HepG2 (cell line): ENCODE measurements around the gene ESR1. TPM values are rescaled to one million over a fixed set of nuclear protein-coding genes. Genes with fewer than 3 reads are reported as not detected.
A peak's percentile ranks its signal among the peaks of the same experiment; 100 is the strongest.

ENCODE experiments used
- ATAC-seq: fragments of 200-7000 bp; cut with Tn5 transposase; 3 replicates; pipeline ENCODE4 v1.9.1; 2020; ENCODE audit warnings: mild to moderate bottlenecking, moderate library complexity
- BruUV-seq: library from RNA; stranded (reverse); fragments of 400-500 nt; replicated peaks from 2 replicates; lab custom pipeline; 2021; lab: Mats Ljungman, UMichigan
- CTCF ChIA-PET: fragments of 300-600 bp; formaldehyde crosslinking; extraction: SDS; loops from one replicate; lab custom pipeline; 2021; ENCODE audit warnings: low total read pairs, inconsistent platforms, low intra/inter-chr PET ratio; lab: Yijun Ruan, JAX
- POLR2A ChIA-PET: fragments of 350-600 bp; sonication (Branson Sonifier 250); formaldehyde crosslinking; loops from one replicate; lab custom pipeline; 2020; ENCODE audit warnings: antibody characterized with exemption, inconsistent platforms; lab: Yijun Ruan, JAX
- DNase-seq: peaks from one replicate; pipeline ENCODE4 v3.0.0-alpha.2; 2015; ENCODE audit warnings: low spot score
- FAIRE-seq: peaks from 3 replicates; lab custom pipeline; 2011; peaks lifted over from hg19 to GRCh38; lab: Jason Lieb, UNC
- H2AFZ ChIP-seq: one replicate; pipeline ENCODE4 v1.6.1; 2011; ENCODE audit warnings: low read length, inconsistent platforms
- H3K27ac ChIP-seq: fragments of 300-600 bp; 3 replicates; pipeline ENCODE4 v1.8.0; 2011; ENCODE audit warnings: mixed run types, mild to moderate bottlenecking, mixed read lengths, low read length, inconsistent platforms; ENCODE audit not compliant: insufficient read depth; ENCODE audit errors: extremely low read length
- H3K27me3 ChIP-seq, 2 experiments: fragments of 200-600 bp in 1 of 2; 2 replicates in 1 of 2; 3 replicates in 1 of 2; pipeline versions ENCODE4 v1.6.0 to v1.8.0; 2011; ENCODE audit warnings: low read length in 2 of 2, mild to moderate bottlenecking in 2 of 2, moderate library complexity in 2 of 2, inconsistent platforms in 1 of 2; ENCODE audit not compliant: insufficient read depth in 2 of 2, control insufficient read depth in 1 of 2
- H3K36me3 ChIP-seq, 2 experiments: fragments of 200-600 bp in 1 of 2; replicated peaks in 1 of 2; 2 replicates in 1 of 2; 3 replicates in 1 of 2; pipeline versions ENCODE4 v1.5.1 to v1.8.0; 2011; ENCODE audit warnings: low read length in 2 of 2, inconsistent platforms in 1 of 2; ENCODE audit not compliant: insufficient read depth in 2 of 2, control insufficient read depth in 1 of 2
- H3K4me1 ChIP-seq: 2 replicates; pipeline ENCODE4 v1.5.1; 2012; ENCODE audit warnings: low read length, inconsistent platforms; ENCODE audit not compliant: insufficient read depth
- H3K4me2 ChIP-seq: 2 replicates; pipeline ENCODE4 v1.6.0; 2011; ENCODE audit warnings: low read depth, low read length, inconsistent platforms
- H3K4me3 ChIP-seq, 3 experiments: fragments of 200-600 bp in 1 of 3; sonication (generic), shearing (Covaris generic) in 1 of 3; replicated peaks in 1 of 3; 2 replicates each; pipeline ENCODE4 v1.5.1; 2011 to 2016; ENCODE audit warnings: low read length in 3 of 3, inconsistent platforms in 2 of 3, low read depth in 2 of 3, mild to moderate bottlenecking in 2 of 3, control low read depth in 1 of 3, mixed read lengths in 1 of 3; ENCODE audit not compliant: insufficient read depth in 1 of 3
- H3K79me2 ChIP-seq: one replicate; pipeline ENCODE4 v1.6.1; 2011; ENCODE audit warnings: low read length, inconsistent platforms; ENCODE audit not compliant: insufficient read depth
- H3K9ac ChIP-seq: 2 replicates; pipeline ENCODE4 v1.6.0; 2011; ENCODE audit warnings: mild to moderate bottlenecking, low read depth, low read length, inconsistent platforms; ENCODE audit not compliant: insufficient read depth
- H3K9me3 ChIP-seq: 2 replicates; pipeline ENCODE4 v1.5.1; 2012; ENCODE audit warnings: mild to moderate bottlenecking, low read length
- H4K20me1 ChIP-seq: 2 replicates; pipeline ENCODE4 v1.6.0; 2011; ENCODE audit warnings: inconsistent platforms, mild to moderate bottlenecking, low read length, moderate library complexity; ENCODE audit not compliant: insufficient read depth
- ATRX ChIP-seq: sonication (generic); formaldehyde crosslinking; IDR thresholded peaks from 2 replicates; pipeline ENCODE4 v1.4.0; 2020; ENCODE audit warnings: missing genetic modification reagents, borderline replicate concordance
- CHD2 ChIP-seq: IDR thresholded peaks from 2 replicates; pipeline ENCODE4 v1.6.1; 2011; ENCODE audit warnings: low read depth, low read length, improper control_type of control experiment
- CREM ChIP-seq, 2 experiments: sonication (generic) in 1 of 2; formaldehyde crosslinking in 1 of 2; IDR thresholded peaks; 2 replicates each; pipeline versions ENCODE4 v1.4.0 to v1.6.1; 2016 to 2020; ENCODE audit warnings: antibody characterized with exemption in 1 of 2, mild to moderate bottlenecking in 1 of 2, missing genetic modification reagents in 1 of 2
- KMT2B ChIP-seq: IDR thresholded peaks from 2 replicates; pipeline ENCODE4 v1.6.1; 2016; ENCODE audit warnings: missing genetic modification reagents, missing compliant biosample characterization
- NR1H2 ChIP-seq: sonication (generic); formaldehyde crosslinking; IDR thresholded peaks from 2 replicates; pipeline ENCODE4 v1.8.1; 2022; ENCODE audit warnings: low read depth, missing genetic modification reagents, borderline replicate concordance
- RFXANK ChIP-seq: IDR thresholded peaks from 2 replicates; pipeline ENCODE4 v1.6.1; 2016
- RXRB ChIP-seq: IDR thresholded peaks from 2 replicates; pipeline ENCODE4 v1.6.1; 2016; ENCODE audit warnings: borderline replicate concordance, missing genetic modification reagents, missing compliant biosample characterization
- SP1 ChIP-seq, 2 experiments: fragments of 450-650 bp in 1 of 2; sonication (generic) in 1 of 2; formaldehyde crosslinking in 1 of 2; IDR thresholded peaks; 2 replicates each; pipeline versions ENCODE4 v1.4.0 to v1.6.1; 2016 to 2020; ENCODE audit warnings: missing genetic modification reagents in 1 of 2
- SSRP1 ChIP-seq: IDR thresholded peaks from 2 replicates; pipeline ENCODE4 v1.6.1; 2016; ENCODE audit warnings: control low read depth
- TCF12 ChIP-seq, 2 experiments: fragments of 450-650 bp in 1 of 2; sonication (generic) in 1 of 2; formaldehyde crosslinking in 1 of 2; IDR thresholded peaks; 2 replicates each; pipeline versions ENCODE4 v1.6.1 to v1.8.0; 2017 to 2022; ENCODE audit warnings: antibody characterized with exemption in 1 of 2, mild to moderate bottlenecking in 1 of 2, missing genetic modification reagents in 1 of 2, moderate library complexity in 1 of 2
- ZBTB3 ChIP-seq: sonication (generic); formaldehyde crosslinking; IDR thresholded peaks from 2 replicates; pipeline ENCODE4 v1.4.0; 2020; ENCODE audit warnings: low read depth, mild to moderate bottlenecking, moderate library complexity, missing genetic modification reagents, borderline replicate concordance
- ZBTB46 ChIP-seq: sonication (generic); formaldehyde crosslinking; IDR thresholded peaks from 2 replicates; pipeline ENCODE4 v1.4.0; 2020; ENCODE audit warnings: mild to moderate bottlenecking, missing genetic modification reagents, borderline replicate concordance
- ZKSCAN1 ChIP-seq: fragments of 150-350 bp; IDR thresholded peaks from 2 replicates; pipeline ENCODE4 v1.6.1; 2014; ENCODE audit warnings: low read length
- ZNF354B ChIP-seq: sonication (generic); formaldehyde crosslinking; IDR thresholded peaks from 2 replicates; pipeline ENCODE4 v1.8.0; 2022; ENCODE audit warnings: mild to moderate bottlenecking, missing genetic modification reagents
- ZNF558 ChIP-seq: sonication (generic); formaldehyde crosslinking; IDR thresholded peaks from 2 replicates; pipeline ENCODE4 v1.9.0; 2022; ENCODE audit warnings: mild to moderate bottlenecking, missing genetic modification reagents, borderline replicate concordance
- ZNF597 ChIP-seq: sonication (generic); formaldehyde crosslinking; IDR thresholded peaks from 2 replicates; pipeline ENCODE4 v1.5.0; 2020; ENCODE audit warnings: missing genetic modification reagents
- ZNF816 ChIP-seq: sonication (generic); formaldehyde crosslinking; IDR thresholded peaks from 2 replicates; pipeline ENCODE4 v1.8.0; 2022; ENCODE audit warnings: missing genetic modification reagents, mild to moderate bottlenecking, borderline replicate concordance
- ZSCAN29 ChIP-seq: sonication (generic); formaldehyde crosslinking; conservative IDR thresholded peaks from 2 replicates; pipeline ENCODE4 v1.4.0; 2020; ENCODE audit warnings: mild to moderate bottlenecking, missing genetic modification reagents
- WGBS: methylation state at CpG from one replicate; pipeline ENCODE4 v1.1.6; 2017; ENCODE audit warnings: low lambda C conversion rate; 5-methylcytosine and 5-hydroxymethylcytosine counted together
- in situ Hi-C: cut with HindIII; loops from 2 replicates; pipeline ENCODE4 v1.10.0; 2017; ENCODE audit warnings: low pct_unique_long_range_greater_than_20kb; ENCODE audit not compliant: extremely low pct_ligation_motif_present
- intact Hi-C: fragments of 100-400 bp; cut with micrococcal nuclease; formaldehyde crosslinking; loops from one replicate; pipeline ENCODE4 v1.10.0; 2022; ENCODE audit not compliant: unreplicated experiment
- polyA plus RNA-seq, 8 experiments: library from polyadenylated mRNA; depleted of rRNA in 3 of 8; stranded (reverse) in 7 of 8; unstranded in 1 of 8; fragments of >200 nt; fragmentation: Illumina TruSeq in 4 of 8; extraction: Trizol in 4 of 8; gene quantifications; 2 replicates each; pipeline versions ENCODE4 v1.2.1 to v1.2.3, GENCODE V29; 2011 to 2016; ENCODE audit warnings: low read depth in 4 of 8, missing spikeins in 1 of 8, mixed read lengths in 1 of 8; ENCODE audit not compliant: insufficient read depth in 1 of 8
- total RNA-seq, 5 experiments: library from RNA; depleted of rRNA; stranded (reverse); fragments of >200 nt; fragmentation: Illumina TruSeq; extraction: Trizol; gene quantifications; 2 replicates each; pipeline ENCODE4 v1.2.3, GENCODE V29; 2016; ENCODE audit warnings: low read depth in 1 of 5
- TF ChIP-seq, protein P1 (sequence below): IDR thresholded peaks from 2 replicates; pipeline ENCODE4 v1.6.1; 2016; ENCODE audit warnings: low read depth

ESR1 gene
- total and polyA plus RNA-seq, 2 of the 13 experiments (the other 11 are each of a cell fraction or from before 2014, with no cell fraction given), result not detected

- H3K4me2 ChIP-seq, result no peak overlapping the region
- FAIRE-seq, result no peak
- H3K9me3 ChIP-seq, result no peaks in the 10 kb centered on the region
- H3K27ac ChIP-seq, result no peak overlapping the region
- H3K36me3 ChIP-seq, result no peaks in the 10 kb centered on the region
- H2AFZ ChIP-seq, result no peak overlapping the region
- whole genome bisulfite sequencing, result 3% methylated on average over 4 of the region's 4 CpGs
- ChIA-PET POLR2A (no interaction called here), CTCF (no interaction called here)
- no peaks in the 10 kb centered on the region for H3K4me1 ChIP-seq
- TF ChIP-seq CREM (IDR thresholded peaks at IDR 0.05), result no peak
- TF ChIP-seq CREM (CRISPR knock-in tag; IDR thresholded peaks at IDR 0.05), result no peak
- no peak for TF ChIP-seq ZKSCAN1
- TF ChIP-seq ZNF597 (CRISPR knock-in tag), result no peak
- TF ChIP-seq, protein P1, sequence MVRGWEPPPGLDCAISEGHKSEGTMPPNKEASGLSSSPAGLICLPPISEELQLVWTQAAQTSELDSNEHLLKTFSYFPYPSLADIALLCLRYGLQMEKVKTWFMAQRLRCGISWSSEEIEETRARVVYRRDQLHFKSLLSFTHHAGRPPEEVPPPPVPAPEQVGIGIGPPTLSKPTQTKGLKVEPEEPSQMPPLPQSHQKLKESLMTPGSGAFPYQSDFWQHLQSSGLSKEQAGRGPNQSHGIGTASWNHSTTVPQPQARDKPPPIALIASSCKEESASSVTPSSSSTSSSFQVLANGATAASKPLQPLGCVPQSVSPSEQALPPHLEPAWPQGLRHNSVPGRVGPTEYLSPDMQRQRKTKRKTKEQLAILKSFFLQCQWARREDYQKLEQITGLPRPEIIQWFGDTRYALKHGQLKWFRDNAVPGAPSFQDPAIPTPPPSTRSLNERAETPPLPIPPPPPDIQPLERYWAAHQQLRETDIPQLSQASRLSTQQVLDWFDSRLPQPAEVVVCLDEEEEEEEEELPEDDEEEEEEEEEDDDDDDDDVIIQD (CRISPR knock-in tag), result no peak
- no peak for TF ChIP-seq NR1H2 (CRISPR knock-in tag)
- no peak for TF ChIP-seq ZNF558 (CRISPR knock-in tag)
- no peak for TF ChIP-seq ZBTB3 (CRISPR knock-in tag)
- no peak for TF ChIP-seq SP1 (IDR thresholded peaks at IDR 0.05)
- no peak for TF ChIP-seq SP1 (CRISPR knock-in tag; IDR thresholded peaks at IDR 0.05)
- TF ChIP-seq ZNF816 (CRISPR knock-in tag), result no peak
- no peak for TF ChIP-seq ZBTB46 (CRISPR knock-in tag)
- no peak for TF ChIP-seq CHD2
- no peak for TF ChIP-seq RFXANK
- no peak for TF ChIP-seq ZNF354B (CRISPR knock-in tag)
- no peak for TF ChIP-seq TCF12 (IDR thresholded peaks at IDR 0.05)
- TF ChIP-seq TCF12 (CRISPR knock-in tag; IDR thresholded peaks at IDR 0.05), result no peak
- TF ChIP-seq RXRB (CRISPR knock-in tag), result no peak
- no peak for TF ChIP-seq SSRP1 (CRISPR knock-in tag)
- no peak for TF ChIP-seq ATRX (CRISPR knock-in tag)
- TF ChIP-seq KMT2B (CRISPR knock-in tag), result no peak
- no peak for TF ChIP-seq ZSCAN29 (CRISPR knock-in tag)
- H3K4me3 ChIP-seq, result no peak overlapping the region
- no TSS peak for BruUV-seq
- intact Hi-C loops, result no loop called here
- H3K9ac ChIP-seq, result no peak overlapping the region
- ATAC-seq, result no peak
- no peaks in the 10 kb centered on the region for H3K79me2 ChIP-seq
- DNase-seq, result peak; percentile 7
- H4K20me1 ChIP-seq, result no peaks in the 10 kb centered on the region
- in situ Hi-C loops, result no loop called here
- no peaks in the 10 kb centered on the region for H3K27me3 ChIP-seq
Measured at GRCh38 chr6:151914484-151914883, 107.0 kb downstream of the ESR1 start.
